ELR (cell line): ENCODE data around the gene MPL.
"Not testable (repeated sequence)": the region's sequence is repeated elsewhere in the genome, so short reads cannot be mapped to it uniquely, and the experiment has no call there.

Source experiments
- DNase-seq: peaks from one replicate; pipeline ENCODE4 v3.0.0-alpha.2; 2015; ENCODE audit warnings: low read depth

Gene MPL

GRCh38 chr1:43354936-43355335 is 17.3 kb downstream of the MPL start:
- no peak for DNase-seq

DNA sequence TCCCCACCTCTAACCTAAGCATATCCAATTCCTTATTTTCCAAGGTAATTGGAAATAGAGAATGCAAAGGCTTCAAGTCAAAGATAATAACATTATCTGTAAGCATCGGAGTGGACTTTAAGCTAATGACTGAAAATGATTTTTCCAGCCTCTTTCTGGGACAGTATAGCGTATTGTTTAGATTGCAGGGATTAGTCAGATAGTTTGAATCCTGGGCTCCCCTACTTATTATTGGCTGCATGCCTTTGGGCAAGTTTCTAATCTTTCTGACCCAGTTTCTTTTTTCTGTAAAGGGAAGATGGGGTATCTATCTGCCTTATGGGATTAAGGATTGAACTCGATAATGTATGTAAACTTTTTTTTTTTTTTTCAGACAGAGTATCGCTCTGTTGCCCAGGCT is 19.6 kb downstream of the MPL start:
- DNase-seq, result peak; percentile 51

DNA sequence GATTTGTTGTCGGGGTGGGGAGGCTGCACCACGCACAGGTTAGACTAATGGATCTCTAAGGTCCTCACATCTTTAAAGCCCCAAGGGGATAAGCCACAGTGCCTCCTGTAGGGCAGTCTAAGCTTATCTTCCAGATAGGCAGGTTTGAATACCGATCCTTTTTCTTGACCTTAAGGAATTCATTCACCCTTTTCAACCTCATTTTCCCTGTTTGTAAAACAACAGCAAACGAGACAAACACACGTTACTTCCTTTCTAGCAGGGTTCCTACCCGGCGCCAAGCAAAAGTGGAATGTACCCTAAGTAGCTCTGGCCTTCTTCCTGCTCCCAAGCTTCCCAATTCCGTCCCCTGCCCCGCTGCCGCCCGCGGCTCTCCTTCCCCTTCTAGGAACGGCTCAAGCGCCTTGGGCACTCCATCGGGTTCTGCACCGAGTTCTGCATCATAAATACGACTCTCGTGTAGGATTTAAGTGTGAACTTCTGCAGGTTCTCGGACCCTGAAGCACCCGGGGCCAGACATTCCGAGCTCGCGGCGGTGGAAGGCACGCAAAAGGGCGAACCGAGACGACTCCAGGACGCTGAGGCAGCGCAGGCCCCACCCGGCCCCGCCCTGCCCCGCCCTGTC is 20.6 kb downstream of the MPL start:
- peak; percentile 73 for DNase-seq

DNA sequence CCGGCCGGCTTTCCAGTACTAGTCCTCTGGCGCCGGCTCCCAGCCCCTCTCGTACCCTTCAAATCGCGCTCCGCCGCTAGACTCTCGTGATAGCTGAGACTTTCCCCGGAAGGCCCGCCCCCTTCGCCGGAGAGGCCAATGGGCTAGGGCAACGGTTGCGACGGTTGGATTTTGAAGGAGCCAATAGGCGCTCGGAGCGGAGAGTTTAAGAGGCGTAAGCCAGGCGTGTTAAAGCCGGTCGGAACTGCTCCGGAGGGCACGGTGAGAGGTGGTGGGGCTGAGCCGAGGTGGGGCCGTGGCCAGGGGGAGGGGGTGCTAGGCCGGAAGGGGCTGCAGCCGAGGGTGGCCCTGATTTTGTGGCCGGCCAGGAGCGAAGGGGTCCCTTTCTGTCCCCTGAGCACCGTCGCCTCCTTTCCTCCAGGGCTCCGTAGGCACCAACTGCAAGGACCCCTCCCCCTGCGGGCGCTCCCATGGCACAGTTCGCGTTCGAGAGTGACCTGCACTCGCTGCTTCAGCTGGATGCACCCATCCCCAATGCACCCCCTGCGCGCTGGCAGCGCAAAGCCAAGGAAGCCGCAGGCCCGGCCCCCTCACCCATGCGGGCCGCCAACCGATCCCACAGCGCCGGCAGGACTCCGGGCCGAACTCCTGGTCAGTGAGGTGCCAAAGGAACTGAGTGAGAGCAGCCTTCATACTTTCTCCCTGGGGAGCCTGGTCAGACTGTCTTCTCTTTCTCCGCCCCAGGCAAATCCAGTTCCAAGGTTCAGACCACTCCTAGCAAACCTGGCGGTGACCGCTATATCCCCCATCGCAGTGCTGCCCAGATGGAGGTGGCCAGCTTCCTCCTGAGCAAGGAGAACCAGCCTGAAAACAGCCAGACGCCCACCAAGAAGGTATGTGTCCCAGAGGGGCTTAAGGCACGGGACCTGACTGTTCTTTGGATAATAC is 21.4 kb downstream of the MPL start, which contains the start of gene CDC20:
TSS of gene CDC20 (plus strand) at position 236 of the 948 bp plus-strand sequence. CDS start at position 471, 235 bp downstream.
- DNase-seq, result peak; percentile 100

DNA sequence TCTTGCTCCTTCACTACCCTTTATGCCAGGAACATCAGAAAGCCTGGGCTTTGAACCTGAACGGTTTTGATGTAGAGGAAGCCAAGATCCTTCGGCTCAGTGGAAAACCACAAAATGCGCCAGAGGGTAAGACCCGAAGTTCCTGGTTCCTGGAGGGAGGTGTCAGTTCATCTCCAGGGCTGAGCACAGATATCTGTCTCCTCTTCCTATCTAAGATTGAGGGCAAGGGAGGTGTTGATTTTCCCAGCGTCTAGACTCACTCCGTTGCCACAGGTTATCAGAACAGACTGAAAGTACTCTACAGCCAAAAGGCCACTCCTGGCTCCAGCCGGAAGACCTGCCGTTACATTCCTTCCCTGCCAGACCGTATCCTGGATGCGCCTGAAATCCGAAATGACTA is 22.1 kb downstream of the MPL start:
- DNase-seq, result peak; percentile 42

GRCh38 chr1:43360616-43361015 is 23.0 kb downstream of the MPL start:
- no peak for DNase-seq

DNA sequence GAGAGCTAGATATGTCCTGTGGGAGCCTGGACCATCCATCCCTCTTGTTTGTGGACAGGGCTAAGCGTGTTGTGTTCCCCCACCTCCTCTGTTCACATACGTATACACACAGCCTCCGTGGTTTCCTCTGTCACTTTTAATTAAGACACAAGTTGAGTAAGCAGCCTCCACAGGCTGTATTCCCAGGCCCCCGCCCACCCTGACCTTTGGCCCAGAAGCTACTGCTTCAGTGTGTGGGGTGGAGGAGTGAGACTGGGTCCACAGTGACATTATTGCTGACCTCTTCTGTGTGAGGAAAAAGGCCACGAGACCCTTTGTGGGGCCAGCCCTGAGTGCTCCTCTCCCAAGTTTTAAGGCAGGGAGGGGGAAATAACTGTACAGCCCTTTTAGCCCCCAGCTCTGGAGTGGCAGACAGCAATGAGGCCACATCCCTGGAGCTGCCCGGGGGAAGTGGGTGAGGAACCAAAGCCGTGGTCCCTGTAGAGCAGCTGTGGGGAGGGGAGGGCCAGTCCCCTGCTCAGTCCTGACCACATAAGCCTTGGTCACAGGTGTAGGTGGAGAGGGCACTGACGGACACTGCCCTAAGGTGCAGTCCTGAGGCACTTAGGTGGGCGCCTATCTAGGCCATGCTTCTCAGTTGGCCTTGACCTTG is 25.8 kb downstream of the MPL start:
- peak; percentile 54 for DNase-seq

GRCh38 chr1:43363935-43364525 is 26.4 kb downstream of the MPL start:
- DNase-seq, result no peak

DNA sequence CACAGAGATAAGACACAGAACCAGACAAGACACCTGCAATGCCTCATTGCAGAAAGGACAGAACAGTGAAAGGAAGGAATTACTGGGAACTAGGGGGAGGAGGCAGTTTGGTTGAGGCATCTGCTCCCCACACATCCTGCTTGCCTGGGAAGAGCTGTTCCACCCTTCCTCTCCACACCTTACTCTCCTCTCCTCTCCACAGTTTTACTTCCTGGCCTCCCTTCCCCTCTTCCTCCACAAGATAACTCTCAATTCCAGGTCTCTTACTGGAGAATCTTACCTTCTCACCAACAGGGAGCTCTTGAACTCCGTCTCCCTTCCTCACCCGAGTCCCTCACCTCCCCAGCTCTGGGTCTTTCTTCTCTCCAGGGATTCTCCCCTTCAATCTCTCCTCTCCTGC is 28.1 kb downstream of the MPL start:
- DNase-seq, result no peak

DNA sequence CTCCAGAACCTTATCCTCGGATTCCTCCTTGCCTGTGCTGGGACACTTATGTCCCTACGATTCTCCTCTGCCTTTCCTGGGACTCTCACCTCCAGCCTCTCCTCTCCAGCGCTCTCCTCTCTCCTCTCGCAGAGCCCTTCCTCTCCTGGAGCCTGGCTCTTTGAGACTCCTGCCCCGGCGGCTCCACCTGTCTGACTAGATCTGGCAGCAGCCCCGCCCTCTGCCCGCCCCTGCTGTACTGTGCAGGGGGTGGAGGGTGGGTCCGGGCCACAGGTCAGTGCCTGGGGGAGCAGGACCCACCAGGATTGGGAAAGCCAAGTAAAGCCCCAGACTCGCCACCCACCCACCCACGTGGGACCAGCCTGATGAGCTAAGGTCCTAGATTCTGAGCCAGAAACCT is 28.6 kb downstream of the MPL start:
- DNase-seq, result no peak

- DNase-seq, result peak; percentile 25
These were observed 29.0 kb downstream of the MPL start for GRCh38 chr1:43366601-43367025.

- no peak for DNase-seq
These were observed 29.6 kb downstream of the MPL start for GRCh38 chr1:43367026-43367903.

GRCh38 chr1:43367904-43368645 is 30.5 kb downstream of the MPL start, which contains the start of gene ELOVL1:
TSS of gene ELOVL1 (minus strand) at chr1:43368011. CDS start at chr1:43365609, 2,402 bp downstream.
- DNase-seq, result peak; percentile 89

- DNase-seq, result no peak
These were observed 31.0 kb downstream of the MPL start for GRCh38 chr1:43368646-43369020.

- not testable (repeated sequence) for DNase-seq
These were observed 32.2 kb downstream of the MPL start for GRCh38 chr1:43369779-43370178.

DNA sequence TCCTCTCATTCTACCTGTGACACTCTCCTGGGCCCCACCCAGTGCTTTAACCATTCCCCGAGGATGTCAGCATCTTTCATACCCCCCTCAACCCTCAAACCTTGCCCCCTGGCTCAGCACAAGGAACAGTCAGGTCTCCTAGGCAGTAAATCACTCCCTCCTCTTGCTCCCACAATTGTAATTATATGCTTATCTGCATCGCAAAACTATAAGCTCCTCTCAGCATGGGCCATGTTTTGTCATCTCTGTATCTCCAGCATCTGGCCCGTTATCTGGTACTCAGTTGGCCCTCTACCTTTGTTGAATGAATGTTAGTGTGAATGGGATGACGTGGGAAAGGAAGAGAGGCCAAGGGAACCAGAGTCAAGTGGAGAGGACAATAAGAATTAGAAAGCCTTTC is 32.9 kb downstream of the MPL start:
- no peak for DNase-seq

- peak; percentile 76 for DNase-seq
These were observed 34.6 kb downstream of the MPL start for GRCh38 chr1:43372172-43372571.

GRCh38 chr1:43373066-43373940 is 35.7 kb downstream of the MPL start:
- DNase-seq, result peak; percentile 95

DNA sequence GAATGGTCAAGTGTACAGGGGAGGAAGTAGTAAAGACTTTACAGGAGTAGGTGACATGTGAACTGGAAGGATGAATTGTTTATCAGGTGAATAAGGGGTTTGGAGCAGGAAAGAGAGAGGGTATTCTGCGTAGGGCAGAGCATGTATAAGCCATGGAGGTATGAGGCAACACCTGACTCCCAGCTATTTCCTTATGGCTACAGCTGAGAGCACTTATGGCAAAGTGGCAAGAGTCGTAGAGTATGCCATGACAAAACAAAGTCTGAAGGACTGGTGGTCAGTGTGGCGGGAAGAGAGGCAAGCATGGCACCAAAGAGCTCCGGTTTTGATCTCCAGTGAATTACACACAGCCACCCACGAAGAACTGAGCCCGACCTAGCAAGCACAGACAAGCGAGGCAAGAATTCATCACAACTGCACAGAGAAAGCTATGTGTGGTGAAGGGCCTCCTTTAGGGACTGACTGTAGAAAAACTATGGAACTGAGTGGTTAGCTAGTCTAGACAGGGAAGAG is 39.2 kb downstream of the MPL start:
- DNase-seq, result no peak
